ENCODE measurements around the gene ZFHX3.

GRCh38 chr16:72969812-72970211 is 78.1 kb downstream of the ZFHX3 start:
- TF ChIP-seq EZH2phosphoT487 (IDR thresholded peaks at IDR 0.05; ENCODE audit: insufficient read depth, low read depth) (no peak), EZH2 (IDR thresholded peaks at IDR 0.05; ENCODE audit: insufficient read depth, poor library complexity, severe bottlenecking) (no peak)

Data from GM23248 (cell line).